Neuronal stem cell (in vitro differentiated cells): ENCODE measurements around the gene CTAGE9.

ENCODE experiments used
- DNase-seq: peaks from one replicate; pipeline ENCODE4 v3.0.0-alpha.2; 2013; ENCODE audit warnings: low spot score
- H2AFZ ChIP-seq: one replicate; pipeline ENCODE4 v1.6.1; 2013; ENCODE audit warnings: mild to moderate bottlenecking, low read length, inconsistent platforms
- H2AK5ac ChIP-seq: 2 replicates; pipeline ENCODE4 v1.6.1; 2013; ENCODE audit warnings: low read depth, mild to moderate bottlenecking, inconsistent platforms, low read length, moderate library complexity, mixed read lengths
- H2BK120ac ChIP-seq: 2 replicates; pipeline ENCODE4 v1.6.1; 2013; ENCODE audit warnings: low read depth, mild to moderate bottlenecking, inconsistent platforms, low read length, moderate library complexity, mixed read lengths
- H2BK12ac ChIP-seq: one replicate; pipeline ENCODE4 v1.6.1; 2013; ENCODE audit warnings: low read length, inconsistent platforms
- H2BK15ac ChIP-seq: 2 replicates; pipeline ENCODE4 v1.6.1; 2013; ENCODE audit warnings: mild to moderate bottlenecking, low read length, inconsistent platforms, mixed read lengths
- H2BK5ac ChIP-seq: one replicate; pipeline ENCODE4 v1.6.1; 2013; ENCODE audit warnings: inconsistent platforms, mild to moderate bottlenecking, low read length, moderate library complexity
- H3K14ac ChIP-seq: one replicate; pipeline ENCODE4 v1.6.1; 2013; ENCODE audit warnings: low read length, inconsistent platforms
- H3K18ac ChIP-seq: 2 replicates; pipeline ENCODE4 v1.6.1; 2013; ENCODE audit warnings: low read length, inconsistent platforms
- H3K23ac ChIP-seq: 2 replicates; pipeline ENCODE4 v1.6.1; 2013; ENCODE audit warnings: low read depth, mild to moderate bottlenecking, mixed read lengths, low read length, inconsistent platforms; ENCODE audit not compliant: poor library complexity
- H3K27ac ChIP-seq: replicated peaks from 3 replicates; pipeline ENCODE4 v1.5.1; 2013; ENCODE audit warnings: low read length, inconsistent platforms
- H3K27me3 ChIP-seq, 3 experiments: 2 replicates each; pipeline ENCODE4 v1.6.1; 2013; ENCODE audit warnings: low read length in 3 of 3, mild to moderate bottlenecking in 2 of 3, inconsistent platforms in 1 of 3, low read depth in 1 of 3, mixed read lengths in 1 of 3, moderate library complexity in 1 of 3; ENCODE audit not compliant: control insufficient read depth in 3 of 3, insufficient read depth in 3 of 3
- H3K36me3 ChIP-seq, 2 donors: replicated peaks in 1 of 2; 2 replicates each; pipeline ENCODE4 v1.6.1; 2013; ENCODE audit warnings: low read length in 2 of 2; ENCODE audit not compliant: control insufficient read depth in 2 of 2, insufficient read depth in 2 of 2
- H3K4ac ChIP-seq: 2 replicates; pipeline ENCODE4 v1.6.1; 2013; ENCODE audit warnings: inconsistent platforms, mild to moderate bottlenecking, low read length, moderate library complexity
- H3K4me1 ChIP-seq, 2 donors: 1 replicate in 1 of 2; 2 replicates in 1 of 2; pipeline ENCODE4 v1.6.1; 2013; ENCODE audit warnings: low read length in 2 of 2, low read depth in 1 of 2; ENCODE audit not compliant: control insufficient read depth in 2 of 2, insufficient read depth in 1 of 2
- H3K4me2 ChIP-seq: one replicate; pipeline ENCODE4 v1.6.1; 2013; ENCODE audit warnings: mild to moderate bottlenecking, low read length, inconsistent platforms; ENCODE audit not compliant: insufficient read depth, poor library complexity, severe bottlenecking
- H3K4me3 ChIP-seq, 2 donors: 2 replicates each; pipeline ENCODE4 v1.5.1; 2013; ENCODE audit warnings: low read length in 2 of 2, mild to moderate bottlenecking in 2 of 2, inconsistent platforms in 1 of 2, moderate library complexity in 1 of 2
- H3K79me1 ChIP-seq: one replicate; pipeline ENCODE4 v1.6.1; 2013; ENCODE audit warnings: low read depth, mild to moderate bottlenecking, inconsistent platforms, low read length, moderate library complexity
- H3K9ac ChIP-seq: one replicate; pipeline ENCODE4 v1.6.1; 2013; ENCODE audit warnings: mild to moderate bottlenecking, low read depth, low read length, inconsistent platforms; ENCODE audit not compliant: poor library complexity
- H3K9me3 ChIP-seq, 2 donors: replicated peaks in 1 of 2; 2 replicates each; pipeline versions ENCODE3 to v1.6.1; 2013; ENCODE audit warnings: low read length in 2 of 2, mild to moderate bottlenecking in 2 of 2, inconsistent platforms in 1 of 2, low read depth in 1 of 2, mixed read lengths in 1 of 2, moderate library complexity in 1 of 2; ENCODE audit not compliant: control insufficient read depth in 2 of 2, insufficient read depth in 1 of 2
- H4K8ac ChIP-seq: one replicate; pipeline ENCODE4 v1.6.1; 2013; ENCODE audit warnings: low read depth, mild to moderate bottlenecking, inconsistent platforms, low read length, moderate library complexity
- H4K91ac ChIP-seq: one replicate; pipeline ENCODE4 v1.6.1; 2013; ENCODE audit warnings: low read length, low read depth, mild to moderate bottlenecking, inconsistent platforms; ENCODE audit not compliant: poor library complexity
- WGBS, 2 donors: extraction: QIAGEN DNeasy Blood & Tissue Kit; methylation state at CpG; one replicate each; pipeline ENCODE4 v1.1.7; 2013; ENCODE audit warnings: missing lambda C conversion rate in 2 of 2, mixed read lengths in 1 of 2; ENCODE audit not compliant: insufficient read length in 2 of 2, insufficient replicate concordance in 1 of 2; ENCODE audit errors: extremely low coverage in 2 of 2; 5-methylcytosine and 5-hydroxymethylcytosine counted together

The CTAGE9 gene

DNA sequence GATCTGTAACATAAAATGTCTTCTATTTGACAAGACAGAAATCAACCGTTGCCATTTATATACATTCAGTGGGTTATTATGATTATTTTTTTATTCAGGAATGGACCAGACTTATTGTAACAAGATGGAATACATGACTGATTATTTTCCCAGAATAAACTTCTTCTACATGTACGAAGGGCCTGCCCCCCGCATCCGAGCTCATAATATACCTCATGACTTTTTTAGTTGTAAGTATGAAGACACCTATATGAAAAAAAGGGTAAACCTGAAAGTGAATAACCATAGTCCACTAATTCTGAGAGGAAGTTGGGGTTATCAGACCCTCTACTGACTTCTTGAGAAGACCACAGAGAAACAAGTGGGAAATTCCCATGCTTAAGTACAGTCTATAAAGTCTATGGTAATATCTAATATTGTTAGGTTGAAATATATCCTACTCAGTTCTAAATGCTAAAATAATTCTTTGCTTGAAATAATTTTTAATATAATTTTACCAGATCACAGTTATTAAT lies 25.5 kb downstream of the CTAGE9 start:
- no peaks in the 10 kb centered on the region for H3K79me1 ChIP-seq
- H3K36me3 ChIP-seq: no peaks in the 10 kb centered on the region
- H3K9me3 ChIP-seq: no peaks in the 10 kb centered on the region
- no peak overlapping the region for H2BK15ac ChIP-seq
- no peaks in the 10 kb centered on the region for H3K4me1 ChIP-seq
- H2BK12ac ChIP-seq: no peak overlapping the region
- no peak overlapping the region for H4K8ac ChIP-seq
- H3K23ac ChIP-seq: no peak overlapping the region
- WGBS, 2 donors: no CpG with 5 or more reads among the region's 4 CpGs
- no peak overlapping the region for H3K14ac ChIP-seq
- no peak overlapping the region for H3K4me2 ChIP-seq
- no peak overlapping the region for H2BK5ac ChIP-seq
- H2AK5ac ChIP-seq: no peak overlapping the region
- H3K27me3 ChIP-seq: no peaks in the 10 kb centered on the region
- H3K4ac ChIP-seq: no peak overlapping the region
- H2BK120ac ChIP-seq: no peak overlapping the region
- H3K27ac ChIP-seq: no peak overlapping the region
- no peak overlapping the region for H3K18ac ChIP-seq
- no peak overlapping the region for H3K9ac ChIP-seq
- H2AFZ ChIP-seq: no peak overlapping the region
- H3K4me3 ChIP-seq: no peak overlapping the region
- no peak overlapping the region for H4K91ac ChIP-seq
- no peak for DNase-seq

DNA sequence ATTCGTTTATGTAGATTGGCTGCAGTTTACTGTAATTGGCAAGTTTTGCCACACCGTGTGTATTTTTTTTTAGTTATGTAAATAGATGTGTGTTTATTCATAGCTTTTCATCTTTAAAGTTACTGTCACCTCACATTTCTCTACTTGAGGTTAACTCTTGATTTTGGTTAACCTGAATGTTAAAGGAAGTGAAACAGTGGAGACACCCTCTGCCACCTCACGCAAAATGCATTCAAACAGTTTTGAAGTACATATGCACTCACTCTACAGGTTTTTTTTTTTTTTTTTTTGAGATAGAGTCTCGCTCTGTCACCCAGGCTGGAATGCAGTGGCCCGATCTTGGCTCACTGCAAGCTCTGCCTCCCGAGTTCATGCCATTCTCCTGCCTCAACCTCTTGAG lies 27.3 kb downstream of the CTAGE9 start:
- Histone ChIP-seq H3K79me1 (no peaks in the 10 kb centered on the region), H2BK120ac (no peak overlapping the region), H3K27me3 (no peaks in the 10 kb centered on the region), H2AFZ (no peak overlapping the region), H3K27ac (no peak overlapping the region), H3K4me1 (peaks cover under 1 to 4% of the 10 kb centered on the region in 2 donors), H3K4ac (no peak overlapping the region), H3K9me3 (no peaks in the 10 kb centered on the region), H3K14ac (no peak overlapping the region), H2BK15ac (no peak overlapping the region), H3K9ac (no peak overlapping the region), H3K23ac (no peak overlapping the region), H4K8ac (no peak overlapping the region), H3K4me3 (no peak overlapping the region), H3K4me2 (no peak overlapping the region), H2BK12ac (no peak overlapping the region), H2AK5ac (no peak overlapping the region), H3K18ac (no peak overlapping the region), H3K36me3 (no peaks in the 10 kb centered on the region), H4K91ac (no peak overlapping the region), H2BK5ac (no peak overlapping the region)
- WGBS, 2 donors: no CpG with 5 or more reads among the region's 6 CpGs
- DNase-seq: no peak

DNA sequence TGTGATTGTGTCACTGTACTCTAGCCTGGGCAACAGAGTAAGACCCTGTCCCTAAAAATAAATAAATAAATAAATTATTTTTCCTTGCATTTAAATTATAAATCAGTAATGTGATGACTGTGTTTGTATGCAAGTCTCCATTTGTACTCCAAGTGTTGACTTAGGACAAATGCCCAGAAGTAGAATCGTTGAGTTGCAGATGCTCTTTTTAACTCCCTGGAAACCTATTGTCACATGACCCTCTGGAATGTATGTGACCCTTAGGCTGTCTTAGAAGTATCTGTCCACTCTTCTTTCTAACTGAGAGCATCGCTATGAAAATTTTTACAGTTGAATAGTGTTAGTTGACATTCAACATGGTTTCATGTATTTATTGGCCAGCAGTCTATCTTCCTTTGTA lies 28.4 kb downstream of the CTAGE9 start:
- no peak overlapping the region for H2BK12ac ChIP-seq
- H2AFZ ChIP-seq: no peak overlapping the region
- no peak overlapping the region for H3K4me2 ChIP-seq
- no peak overlapping the region for H2AK5ac ChIP-seq
- no peaks in the 10 kb centered on the region for H3K79me1 ChIP-seq
- H4K91ac ChIP-seq: no peak overlapping the region
- no CpG with 5 or more reads among the region's 2 CpGs for WGBS, 2 donors
- no peak overlapping the region for H2BK15ac ChIP-seq
- H3K9me3 ChIP-seq: no peaks in the 10 kb centered on the region
- H3K4me1 ChIP-seq: peaks cover 2 to 4% of the 10 kb centered on the region in 2 donors
- H3K23ac ChIP-seq: no peak overlapping the region
- no peak overlapping the region for H3K27ac ChIP-seq
- DNase-seq: no peak
- no peak overlapping the region for H3K18ac ChIP-seq
- H3K9ac ChIP-seq: no peak overlapping the region
- no peak overlapping the region for H3K4ac ChIP-seq
- H3K36me3 ChIP-seq: no peaks in the 10 kb centered on the region
- no peaks in the 10 kb centered on the region for H3K27me3 ChIP-seq
- no peak overlapping the region for H2BK5ac ChIP-seq
- H2BK120ac ChIP-seq: no peak overlapping the region
- H3K14ac ChIP-seq: no peak overlapping the region
- no peak overlapping the region for H4K8ac ChIP-seq
- H3K4me3 ChIP-seq: no peak overlapping the region

DNA sequence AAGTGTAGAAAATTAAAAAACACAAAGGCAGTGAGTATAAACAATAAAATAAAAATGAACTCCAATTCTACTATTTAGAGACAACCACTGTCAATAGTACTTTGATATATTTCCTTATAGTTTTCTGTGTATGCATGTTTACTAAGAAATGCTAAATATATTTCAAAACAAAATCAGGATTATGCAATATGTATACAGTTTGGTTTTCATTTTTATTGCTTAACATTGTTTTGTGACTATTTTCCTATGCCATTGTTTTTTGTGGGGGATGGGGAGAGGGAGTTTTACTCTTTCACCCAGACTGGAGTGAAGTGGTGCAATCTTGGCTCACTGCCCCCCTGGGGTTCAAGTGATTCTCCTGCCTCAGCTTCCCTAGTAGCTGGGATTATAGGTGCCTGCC lies 29.2 kb downstream of the CTAGE9 start:
- no peak overlapping the region for H3K4ac ChIP-seq
- peaks cover 2 to 4% of the 10 kb centered on the region in 2 donors for H3K4me1 ChIP-seq
- no peak overlapping the region for H2AK5ac ChIP-seq
- H2BK120ac ChIP-seq: no peak overlapping the region
- H3K36me3 ChIP-seq: no peaks in the 10 kb centered on the region
- no peaks in the 10 kb centered on the region for H3K9me3 ChIP-seq
- no peak overlapping the region for H3K27ac ChIP-seq
- no peaks in the 10 kb centered on the region for H3K27me3 ChIP-seq
- DNase-seq: no peak
- H3K4me2 ChIP-seq: no peak overlapping the region
- H3K9ac ChIP-seq: no peak overlapping the region
- H2BK15ac ChIP-seq: no peak overlapping the region
- H3K18ac ChIP-seq: no peak overlapping the region
- H4K8ac ChIP-seq: no peak overlapping the region
- no peak overlapping the region for H3K14ac ChIP-seq
- H3K79me1 ChIP-seq: no peaks in the 10 kb centered on the region
- no peak overlapping the region for H4K91ac ChIP-seq
- no peak overlapping the region for H3K4me3 ChIP-seq
- no peak overlapping the region for H2BK12ac ChIP-seq
- no peak overlapping the region for H3K23ac ChIP-seq
- no peak overlapping the region for H2AFZ ChIP-seq
- no peak overlapping the region for H2BK5ac ChIP-seq
